Esophagus muscularis mucosa (tissue), 3 donors: ENCODE results near the gene ZNF407.

Experiments
- POLR2A ChIP-seq: fragments of 450-650 bp; IDR thresholded peaks from one replicate; pipeline ENCODE4 v1.6.1; 2017; ENCODE audit warnings: antibody characterized with exemption, moderate library complexity, mild to moderate bottlenecking, low read depth
- TF ChIP-seq, protein P1 (sequence below), 3 experiments: fragments of 200-600 bp in 2 of 3; fragments of 450-650 bp in 1 of 3; sonication (generic) in 2 of 3; IDR thresholded peaks; one replicate each; pipeline ENCODE4 v1.5.1; 2017 to 2019; ENCODE audit warnings: antibody characterized with exemption in 3 of 3, mild to moderate bottlenecking in 2 of 3, moderate library complexity in 1 of 3

DNA sequence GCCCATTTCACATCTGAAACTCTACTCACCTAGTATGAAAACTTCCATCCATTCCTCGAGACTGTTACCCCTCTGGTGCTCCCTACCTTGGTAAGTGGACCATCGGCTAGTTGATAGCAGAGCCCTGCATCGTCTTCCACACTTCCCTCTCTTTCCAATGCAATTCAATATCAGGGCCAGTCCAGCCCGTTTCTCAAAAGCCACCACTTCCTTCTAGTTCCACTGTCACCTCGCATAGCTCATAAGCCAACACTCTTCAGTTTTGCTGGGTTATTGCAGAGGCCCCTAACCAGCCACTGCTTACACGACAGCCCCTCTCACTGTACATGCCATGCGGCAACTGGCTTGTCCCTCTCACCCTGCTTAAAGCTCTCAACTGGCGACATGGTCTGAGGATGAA, 10.2 kb upstream of the ZNF407 start:
- TF ChIP-seq, protein P1, sequence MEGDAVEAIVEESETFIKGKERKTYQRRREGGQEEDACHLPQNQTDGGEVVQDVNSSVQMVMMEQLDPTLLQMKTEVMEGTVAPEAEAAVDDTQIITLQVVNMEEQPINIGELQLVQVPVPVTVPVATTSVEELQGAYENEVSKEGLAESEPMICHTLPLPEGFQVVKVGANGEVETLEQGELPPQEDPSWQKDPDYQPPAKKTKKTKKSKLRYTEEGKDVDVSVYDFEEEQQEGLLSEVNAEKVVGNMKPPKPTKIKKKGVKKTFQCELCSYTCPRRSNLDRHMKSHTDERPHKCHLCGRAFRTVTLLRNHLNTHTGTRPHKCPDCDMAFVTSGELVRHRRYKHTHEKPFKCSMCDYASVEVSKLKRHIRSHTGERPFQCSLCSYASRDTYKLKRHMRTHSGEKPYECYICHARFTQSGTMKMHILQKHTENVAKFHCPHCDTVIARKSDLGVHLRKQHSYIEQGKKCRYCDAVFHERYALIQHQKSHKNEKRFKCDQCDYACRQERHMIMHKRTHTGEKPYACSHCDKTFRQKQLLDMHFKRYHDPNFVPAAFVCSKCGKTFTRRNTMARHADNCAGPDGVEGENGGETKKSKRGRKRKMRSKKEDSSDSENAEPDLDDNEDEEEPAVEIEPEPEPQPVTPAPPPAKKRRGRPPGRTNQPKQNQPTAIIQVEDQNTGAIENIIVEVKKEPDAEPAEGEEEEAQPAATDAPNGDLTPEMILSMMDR (IDR thresholded peaks at IDR 0.05): no peak
- TF ChIP-seq POLR2A: no peak
